GM21367 (cell line): ENCODE measurements around the gene FSD1.
"Not testable (repeated sequence)": the region's sequence is repeated elsewhere in the genome, so short reads cannot be mapped to it uniquely, and the experiment has no call there.

ENCODE experiments used
- ATAC-seq: cut with Tn5 transposase; IDR thresholded peaks from one replicate; pipeline ENCODE4 v1.9.1; 2021; ENCODE audit not compliant: unreplicated experiment

Gene FSD1

GRCh38 chr19:4342615-4343369 lies 38.4 kb downstream of the FSD1 start:
- peak; percentile 71 for ATAC-seq

DNA sequence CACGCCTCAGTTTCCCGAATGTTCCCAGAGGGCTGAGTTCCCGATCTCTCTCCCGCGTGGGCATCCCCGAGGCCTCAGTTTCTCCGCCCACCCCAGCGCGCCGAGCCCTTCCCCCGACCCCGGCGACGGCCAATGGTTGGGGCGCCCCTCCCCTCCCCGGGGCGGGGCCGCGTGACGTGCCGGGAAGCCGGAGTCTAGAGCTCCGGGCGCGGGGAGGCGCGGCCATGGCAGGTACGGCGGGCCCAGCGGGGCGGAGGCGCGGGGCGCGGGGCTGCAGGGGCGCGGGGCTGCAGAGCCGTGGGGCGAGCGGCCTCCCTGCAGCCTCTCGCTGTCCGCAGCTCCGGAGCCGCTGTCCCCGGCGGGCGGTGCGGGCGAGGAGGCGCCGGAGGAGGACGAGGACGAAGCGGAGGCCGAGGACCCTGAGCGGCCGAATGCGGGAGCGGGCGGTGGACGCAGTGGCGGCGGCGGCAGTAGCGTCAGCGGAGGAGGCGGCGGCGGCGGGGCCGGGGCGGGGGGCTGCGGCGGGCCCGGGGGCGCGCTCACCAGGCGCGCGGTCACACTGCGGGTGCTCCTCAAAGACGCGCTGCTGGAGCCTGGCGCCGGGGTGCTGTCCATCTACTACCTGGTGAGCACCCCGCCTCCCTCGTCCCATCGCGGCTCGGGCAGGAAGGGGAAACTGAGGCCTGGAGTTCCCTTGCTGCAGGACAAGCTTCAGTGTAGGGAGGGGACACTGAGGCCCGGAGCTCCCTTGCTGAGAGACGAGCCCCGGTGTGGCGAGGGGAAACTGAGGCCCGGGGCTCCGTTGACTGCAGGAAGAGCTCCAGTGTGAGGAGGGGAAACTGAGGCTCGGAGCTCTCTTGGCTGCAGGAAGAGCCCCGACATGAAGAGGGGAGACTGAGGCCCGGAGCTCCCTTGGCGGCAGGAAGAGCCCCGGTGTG lies 39.2 kb downstream of the FSD1 start, which contains the start of gene MPND:
Gene MPND (plus strand): TSS at position 193 of the 938 bp plus-strand sequence. CDS start 32 bp downstream, at position 225.
- ATAC-seq, result peak; percentile 32

DNA sequence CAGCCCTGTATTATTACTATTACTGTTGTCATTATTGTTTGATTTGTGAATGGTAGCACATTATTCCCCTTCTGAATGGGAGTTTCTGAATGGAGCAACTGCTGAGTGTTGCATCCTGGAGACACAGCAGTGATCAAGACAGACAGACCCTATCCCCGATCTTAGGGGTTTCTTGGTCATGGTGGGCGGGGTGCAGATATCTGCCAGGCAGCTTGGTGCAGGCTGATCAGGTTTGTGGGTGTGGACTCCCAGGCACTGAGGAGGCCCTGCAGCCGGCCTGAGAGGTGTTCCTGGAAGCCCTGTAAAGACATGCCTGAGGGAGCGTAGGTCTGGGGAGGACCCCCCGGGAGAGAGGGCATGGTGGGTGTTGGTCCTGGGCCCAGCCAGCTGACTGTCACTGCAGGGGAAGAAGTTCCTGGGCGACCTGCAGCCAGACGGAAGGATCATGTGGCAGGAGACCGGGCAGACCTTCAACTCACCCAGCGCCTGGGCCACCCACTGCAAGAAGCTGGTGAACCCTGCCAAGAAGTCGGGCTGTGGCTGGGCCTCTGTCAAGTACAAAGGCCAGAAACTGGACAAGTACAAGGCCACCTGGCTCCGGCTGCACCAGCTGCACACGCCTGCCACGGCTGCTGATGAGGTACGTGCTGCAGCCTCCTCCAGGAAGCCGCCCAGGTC lies 41.1 kb downstream of the FSD1 start:
- no peak for ATAC-seq

DNA sequence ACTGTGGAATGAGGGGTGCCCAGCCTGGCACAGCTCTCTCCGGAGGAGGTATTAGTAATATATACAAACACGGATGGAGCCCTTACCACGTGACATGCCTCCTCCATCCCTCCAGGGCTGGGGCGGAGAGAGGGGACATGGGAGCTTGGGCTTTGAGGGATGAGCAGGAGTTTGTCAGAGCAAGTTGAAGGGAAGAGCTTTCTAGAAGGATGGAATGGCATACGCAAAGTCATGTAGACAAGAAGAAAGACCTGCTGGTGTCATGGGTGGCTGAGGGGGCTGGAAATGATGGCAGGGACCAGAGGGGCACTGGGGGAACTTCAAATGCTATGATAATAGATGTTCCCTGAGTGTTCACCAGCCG lies 41.6 kb downstream of the FSD1 start:
- no peak for ATAC-seq

- no peak for ATAC-seq
Observed at GRCh38 chr19:4347521-4347920, 43.1 kb downstream of the FSD1 start.

- ATAC-seq, result not testable (repeated sequence)
Observed at GRCh38 chr19:4349225-4349624, 44.8 kb downstream of the FSD1 start.

GRCh38 chr19:4350111-4350510 lies 45.7 kb downstream of the FSD1 start:
- ATAC-seq, result no peak

DNA sequence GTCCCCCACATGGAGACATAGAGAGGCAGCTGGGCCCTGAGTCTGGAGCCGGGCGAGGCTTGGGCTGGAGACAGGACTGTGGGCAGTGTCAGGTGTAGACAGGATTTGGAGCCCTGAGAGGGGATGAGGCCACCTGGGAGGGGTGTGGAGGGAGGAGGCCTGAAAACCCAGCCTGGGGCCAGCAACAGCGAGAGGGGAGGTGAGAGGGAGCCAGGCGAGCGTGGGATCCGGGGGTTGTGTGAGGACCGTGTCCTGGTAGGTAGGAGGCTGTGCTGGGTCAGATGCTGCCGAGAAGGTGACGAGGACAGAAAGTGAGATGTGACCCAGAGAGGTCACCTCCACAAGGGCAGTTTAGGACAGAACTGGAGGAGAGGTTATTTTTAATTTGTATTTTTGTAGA lies 46.3 kb downstream of the FSD1 start:
- no peak for ATAC-seq

DNA sequence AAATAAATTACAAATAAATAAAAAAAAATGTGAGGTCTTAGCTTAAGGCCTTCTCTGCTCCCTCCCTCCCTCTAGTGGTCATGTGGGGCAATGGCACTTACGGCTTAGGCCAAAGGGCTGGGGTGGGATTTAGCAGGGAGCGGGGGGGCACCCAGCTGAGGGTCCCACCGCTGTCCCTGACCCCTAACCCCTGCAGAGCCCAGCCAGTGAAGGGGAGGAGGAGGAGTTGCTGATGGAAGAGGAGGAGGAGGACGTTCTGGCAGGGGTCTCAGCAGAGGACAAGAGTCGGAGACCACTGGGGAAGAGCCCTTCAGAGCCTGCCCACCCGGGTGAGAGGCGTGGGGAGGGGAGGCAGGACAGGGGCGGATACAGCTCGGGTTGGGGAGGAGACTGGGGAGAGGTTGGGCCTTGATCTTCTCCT lies 48.3 kb downstream of the FSD1 start:
- ATAC-seq, result no peak

DNA sequence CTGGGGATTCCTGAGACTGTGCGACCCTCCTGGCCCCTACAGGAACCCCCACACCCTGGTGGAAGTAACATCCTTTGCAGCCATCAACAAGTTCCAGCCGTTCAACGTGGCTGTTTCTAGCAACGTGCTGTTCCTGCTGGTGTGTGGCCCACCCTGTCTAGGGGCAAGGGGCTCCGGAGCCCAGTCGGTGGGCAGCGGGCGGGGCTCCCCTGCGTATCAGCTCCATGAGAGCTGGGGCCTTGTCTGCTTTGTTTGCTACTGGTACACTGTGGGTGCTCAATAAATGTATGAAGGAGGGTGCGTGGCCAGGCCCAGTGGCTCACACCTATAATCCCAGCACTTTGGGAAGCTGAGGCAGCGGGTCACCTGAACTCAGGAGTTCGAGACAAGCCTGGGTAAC lies 49.9 kb downstream of the FSD1 start:
- no peak for ATAC-seq

- ATAC-seq, result no peak
Observed at GRCh38 chr19:4354897-4355296, 50.5 kb downstream of the FSD1 start.

GRCh38 chr19:4357095-4357797 lies 52.8 kb downstream of the FSD1 start:
- no peak for ATAC-seq

DNA sequence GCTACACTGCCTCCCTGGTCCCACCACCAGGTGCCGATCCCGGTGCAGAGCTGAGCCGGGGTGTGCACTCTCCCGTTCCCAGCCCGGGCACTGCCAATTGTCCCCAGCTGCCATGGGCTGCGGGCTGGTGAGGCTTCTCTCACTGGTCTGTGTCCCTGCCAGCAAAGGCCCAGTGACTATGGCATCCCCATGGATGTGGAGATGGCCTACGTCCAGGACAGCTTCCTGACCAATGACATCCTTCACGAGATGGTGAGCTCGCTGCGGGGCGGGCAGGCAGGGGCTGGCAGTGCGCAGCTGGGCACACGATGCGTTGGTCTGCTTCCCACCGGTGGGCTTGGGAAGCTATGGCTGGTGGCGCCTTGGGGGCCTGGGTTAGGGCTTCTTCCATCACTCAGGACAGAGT lies 53.5 kb downstream of the FSD1 start:
- no peak for ATAC-seq

DNA sequence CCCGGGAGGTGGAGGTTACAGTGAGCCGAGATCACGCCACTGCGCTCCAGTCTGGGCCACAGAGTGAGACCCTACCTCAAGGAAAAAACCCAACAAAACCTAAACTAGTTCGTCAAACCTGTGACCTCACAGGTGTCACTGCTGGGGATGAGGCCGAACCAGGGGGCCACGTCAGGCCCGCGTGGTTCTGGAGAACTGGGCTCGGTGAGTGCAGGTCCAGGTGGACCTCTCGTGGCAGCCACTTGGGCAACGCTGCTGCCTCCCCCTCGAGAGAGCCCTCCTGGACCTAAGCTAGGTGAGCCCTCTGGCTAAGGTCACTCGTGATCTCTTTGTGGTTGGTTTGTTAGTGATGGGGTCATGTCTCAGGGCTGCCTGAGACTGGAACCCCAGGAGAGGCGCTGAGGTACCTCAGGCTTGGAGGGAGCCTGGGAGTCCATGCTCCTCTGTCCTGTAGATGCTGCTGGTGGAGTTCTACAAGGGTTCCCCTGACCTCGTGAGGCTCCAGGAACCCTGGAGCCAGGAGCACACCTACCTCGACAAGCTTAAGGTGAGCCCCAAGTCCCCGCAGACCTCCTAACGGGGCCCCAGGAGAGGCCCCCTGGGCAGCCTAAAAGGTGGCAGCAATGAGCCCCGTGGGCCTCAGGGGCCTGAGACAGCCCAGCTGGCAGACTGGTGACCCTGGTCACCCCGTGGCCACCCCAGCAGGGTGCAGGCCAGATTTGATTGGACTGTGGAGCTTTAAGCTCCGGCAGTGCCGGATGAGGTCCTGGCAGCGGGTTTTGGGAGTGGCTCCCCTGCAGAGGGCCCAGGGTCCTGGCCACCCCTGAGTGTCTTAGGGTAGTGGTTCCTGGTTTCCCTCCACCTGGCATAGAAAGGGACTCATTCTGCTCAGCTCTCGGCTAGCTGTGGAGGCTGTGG lies 54.6 kb downstream of the FSD1 start:
- ATAC-seq, result no peak

DNA sequence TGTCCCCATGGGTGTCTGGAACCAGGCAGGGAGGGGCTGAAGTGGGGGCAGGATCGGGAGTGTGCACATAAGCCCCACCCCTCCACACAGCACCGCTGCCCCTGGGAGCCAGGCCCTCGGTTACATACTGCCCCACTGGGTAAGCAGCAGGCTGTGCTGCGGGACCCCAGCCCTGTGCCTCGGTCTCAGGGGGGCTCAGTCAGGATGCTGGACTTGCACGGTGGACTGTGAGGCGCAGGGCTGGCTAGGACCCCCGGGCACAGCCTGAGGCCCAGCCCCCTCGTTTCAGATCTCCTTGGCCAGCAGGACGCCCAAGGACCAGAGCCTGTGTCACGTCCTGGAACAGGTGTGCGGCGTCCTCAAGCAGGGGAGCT lies 55.2 kb downstream of the FSD1 start:
- ATAC-seq, result no peak

- no peak for ATAC-seq
Observed at GRCh38 chr19:4360081-4360569, 55.7 kb downstream of the FSD1 start.

GRCh38 chr19:4360641-4361151 lies 56.3 kb downstream of the FSD1 start:
- no peak for ATAC-seq

GRCh38 chr19:4361152-4362046 lies 57.0 kb downstream of the FSD1 start:
- ATAC-seq, result no peak
